HG03108 (cell line): ENCODE measurements around the gene FSTL4.

Experiments
- ATAC-seq: cut with Tn5 transposase; IDR thresholded peaks from one replicate; pipeline ENCODE4 v1.9.1; 2021; ENCODE audit warnings: moderate library complexity; ENCODE audit not compliant: unreplicated experiment

The FSTL4 gene

DNA sequence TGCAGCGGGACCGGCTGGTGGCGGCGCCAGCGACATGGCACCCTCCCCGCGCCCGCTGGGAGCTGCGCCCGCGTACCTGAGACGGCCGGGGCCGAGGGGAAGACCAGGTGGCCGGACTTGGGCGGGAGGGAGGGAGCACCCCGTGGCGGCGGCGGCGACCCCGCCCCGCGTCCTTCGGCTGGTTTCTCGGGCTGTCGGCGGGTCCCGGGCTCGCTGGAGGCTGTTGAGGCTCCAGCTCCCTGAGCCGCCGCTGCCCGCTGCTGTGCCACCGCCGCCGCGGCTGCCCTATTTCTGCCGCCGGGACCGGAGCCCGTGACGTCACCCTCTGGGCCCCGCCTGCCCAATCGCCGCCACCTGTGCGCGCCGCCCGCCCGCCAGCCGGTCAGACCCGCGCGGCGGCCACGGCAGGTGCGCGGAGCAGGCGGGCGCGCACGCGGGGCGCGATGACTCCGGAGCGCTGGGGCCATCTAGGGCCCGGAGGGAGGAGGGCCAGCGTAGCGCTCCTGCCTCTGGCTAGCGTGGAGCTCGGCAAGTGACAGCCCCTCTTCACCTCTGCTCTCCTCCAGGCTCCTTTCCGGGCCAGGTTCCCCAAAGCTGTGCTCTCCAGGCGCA lies at the start of gene FSTL4:
FSTL4 (minus strand) TSS at position 293 of the 612 bp plus-strand sequence.
- no peak for ATAC-seq

- ATAC-seq: no peak
These were observed 49.0 kb upstream of the FSTL4 start for GRCh38 chr5:133661389-133661788.

- ATAC-seq: no peak
These were observed 46.0 kb upstream of the FSTL4 start for GRCh38 chr5:133658327-133658726.

GRCh38 chr5:133657036-133657435 lies 44.7 kb upstream of the FSTL4 start:
- ATAC-seq: no peak

- ATAC-seq: no peak
These were observed 43.6 kb upstream of the FSTL4 start for GRCh38 chr5:133655966-133656365.

- ATAC-seq: no peak
These were observed 41.4 kb upstream of the FSTL4 start for GRCh38 chr5:133653760-133654049.

DNA sequence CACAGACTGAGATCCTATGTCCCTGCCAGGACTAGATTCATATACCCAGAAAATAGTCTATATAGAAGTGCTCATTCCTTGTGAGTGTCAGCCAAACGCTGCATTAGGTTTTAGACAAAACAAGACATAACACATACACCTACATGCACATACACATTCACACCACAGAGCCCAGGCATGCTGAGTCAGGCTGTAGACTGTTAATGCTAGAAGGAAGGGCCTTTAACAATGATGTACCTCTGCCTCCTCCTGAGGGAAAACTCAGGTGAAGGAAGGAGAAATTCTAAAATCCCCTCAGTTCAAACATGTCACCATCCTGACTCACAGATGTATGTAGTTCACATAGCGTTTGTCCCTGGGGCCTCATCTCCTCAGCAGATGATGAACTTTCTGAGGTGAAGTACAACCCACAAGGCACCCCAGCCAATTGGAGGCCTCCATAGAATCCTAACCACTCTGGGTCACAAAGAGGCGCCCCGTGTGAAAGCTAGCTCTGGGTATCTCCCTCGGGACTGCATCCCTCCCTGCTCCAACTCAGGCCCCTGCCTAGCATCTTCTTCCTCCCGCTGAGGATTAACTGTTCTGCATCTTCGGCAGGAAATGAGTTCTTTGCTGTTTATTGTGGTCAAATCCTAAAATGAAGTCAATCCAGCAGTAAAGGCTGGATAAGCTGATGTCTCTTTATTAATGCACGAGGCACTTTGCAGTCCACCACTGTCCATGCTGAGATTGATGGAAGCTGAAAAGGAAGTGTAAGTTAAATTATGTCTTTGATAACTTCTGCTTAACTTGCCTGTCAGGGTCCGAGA lies 40.8 kb upstream of the FSTL4 start:
- ATAC-seq: no peak

- no peak for ATAC-seq
These were observed 31.9 kb upstream of the FSTL4 start for GRCh38 chr5:133644000-133644865.

DNA sequence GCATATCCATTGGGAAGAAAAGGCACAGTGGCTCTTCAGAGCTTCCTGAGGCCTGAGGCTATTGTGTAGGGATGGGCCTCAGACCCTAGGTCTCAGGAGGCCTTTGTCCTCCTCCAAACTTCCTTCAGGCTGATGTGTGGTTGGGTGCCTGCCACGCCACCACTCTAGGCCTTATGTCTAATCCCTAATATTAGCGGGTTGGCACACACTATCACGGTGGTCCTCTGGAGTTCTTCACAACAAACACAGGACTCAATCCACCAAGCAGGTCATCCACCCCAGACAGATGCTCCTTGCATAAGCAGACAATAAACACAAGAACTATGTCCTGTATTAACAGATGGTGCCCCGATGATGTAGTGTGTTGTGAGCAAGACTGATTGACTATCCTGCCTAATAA lies 31.0 kb upstream of the FSTL4 start:
- ATAC-seq: no peak

GRCh38 chr5:133642153-133642722 lies 29.9 kb upstream of the FSTL4 start:
- no peak for ATAC-seq

DNA sequence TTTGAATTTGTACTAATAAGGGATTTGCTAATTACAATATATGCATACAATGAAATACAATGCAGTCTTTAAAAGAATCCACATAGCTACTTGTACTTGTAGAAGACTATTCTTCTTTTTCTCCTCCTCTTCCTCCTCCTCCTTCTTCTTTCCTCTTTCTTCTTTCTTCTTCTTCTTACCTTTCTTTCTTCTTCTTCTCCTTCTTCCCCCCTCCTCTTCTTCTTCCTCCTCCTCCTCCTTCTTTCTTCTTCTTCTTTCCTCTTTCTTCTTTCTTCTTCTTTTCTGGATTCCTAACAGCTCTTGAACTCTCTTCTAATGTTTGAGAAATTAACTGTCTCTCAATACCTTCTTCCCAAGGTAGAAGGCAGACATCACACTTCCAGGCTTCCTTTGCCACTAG lies 29.3 kb upstream of the FSTL4 start:
- no peak for ATAC-seq

GRCh38 chr5:133639850-133640528 lies 27.6 kb upstream of the FSTL4 start:
- ATAC-seq: no peak

- ATAC-seq: no peak
These were observed 26.1 kb upstream of the FSTL4 start for GRCh38 chr5:133638436-133638835.

- ATAC-seq: no peak
These were observed 24.9 kb upstream of the FSTL4 start for GRCh38 chr5:133637206-133637605.

DNA sequence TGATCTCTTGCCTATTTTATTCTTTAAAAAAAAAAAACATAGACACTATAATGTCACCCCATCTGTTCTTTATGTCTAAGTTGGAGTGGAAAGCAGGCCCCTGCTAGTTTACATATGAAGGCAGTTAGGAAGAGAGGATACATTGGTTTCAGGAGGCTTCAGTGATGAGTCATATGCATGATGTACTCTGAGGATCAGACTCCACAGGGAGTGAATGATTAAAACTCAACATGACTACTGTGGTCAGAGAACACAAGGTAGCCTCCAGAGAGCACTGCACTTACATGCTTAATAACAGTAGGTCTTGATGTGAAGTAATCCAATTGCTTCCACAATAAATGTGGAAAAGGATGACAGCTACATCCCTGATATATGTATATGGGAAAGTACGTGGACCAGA lies 22.7 kb upstream of the FSTL4 start:
- no peak for ATAC-seq

DNA sequence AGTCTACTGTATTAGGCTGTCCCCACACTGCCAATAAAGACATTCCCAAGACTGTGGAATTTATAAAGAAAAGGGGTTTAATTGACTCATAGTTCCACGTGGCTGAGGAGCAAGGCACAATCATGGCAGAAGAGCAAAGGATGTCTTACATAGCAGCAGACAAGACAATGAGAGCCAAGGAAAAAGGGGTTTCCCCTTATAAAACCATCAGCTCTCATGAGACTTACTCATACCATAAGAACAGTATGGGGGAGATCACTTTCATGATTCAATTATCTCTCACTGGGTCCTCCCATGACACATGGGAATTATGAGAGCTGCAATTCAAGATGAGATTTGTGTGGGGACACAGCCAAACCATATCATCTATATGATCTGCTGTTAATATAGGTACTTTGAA lies 14.8 kb upstream of the FSTL4 start:
- ATAC-seq: no peak

- no peak for ATAC-seq
These were observed 12.0 kb upstream of the FSTL4 start for GRCh38 chr5:133624316-133624715.

- ATAC-seq: no peak
These were observed 5.8 kb upstream of the FSTL4 start for GRCh38 chr5:133618141-133618540.

GRCh38 chr5:133613743-133614142 lies 1.4 kb upstream of the FSTL4 start:
- ATAC-seq: no peak

GRCh38 chr5:133613184-133613583 lies 843 bp upstream of the FSTL4 start:
- no peak for ATAC-seq
